Endothelial cell (in vitro differentiated cells): ENCODE results near the gene ZNF501. TPM values are rescaled to one million over a fixed set of nuclear protein-coding genes. Genes with fewer than 3 reads are reported as not detected.

Source experiments
- DNase-seq: peaks from one replicate; pipeline ENCODE4 v3.0.0; 2021; ENCODE audit warnings: low spot score
- H3K27ac Mint-ChIP-seq: one replicate; pipeline ENCODE4 v1.8.0; 2021; ENCODE audit warnings: mixed read lengths, inconsistent platforms; ENCODE audit not compliant: unreplicated experiment
- H3K27me3 Mint-ChIP-seq: one replicate; pipeline ENCODE4 v1.8.0; 2021; ENCODE audit warnings: mild to moderate bottlenecking, moderate library complexity, mixed read lengths, inconsistent platforms; ENCODE audit not compliant: unreplicated experiment
- H3K36me3 Mint-ChIP-seq: one replicate; pipeline ENCODE4 v1.8.0; 2021; ENCODE audit warnings: mild to moderate bottlenecking, low read depth, mixed read lengths, inconsistent platforms; ENCODE audit not compliant: unreplicated experiment
- H3K4me1 Mint-ChIP-seq: one replicate; pipeline ENCODE4 v1.8.0; 2021; ENCODE audit warnings: mild to moderate bottlenecking, mixed read lengths, inconsistent platforms; ENCODE audit not compliant: unreplicated experiment
- H3K4me3 Mint-ChIP-seq: one replicate; pipeline ENCODE4 v1.8.0; 2021; ENCODE audit warnings: mild to moderate bottlenecking, mixed read lengths, inconsistent platforms; ENCODE audit not compliant: unreplicated experiment
- H3K9me3 Mint-ChIP-seq: one replicate; pipeline ENCODE4 v1.8.0; 2021; ENCODE audit warnings: mixed read lengths, inconsistent platforms; ENCODE audit not compliant: unreplicated experiment
- long read RNA-seq: library from polyadenylated mRNA; unstranded; transcript quantifications from one replicate; pipeline ENCODE4 v2.0.0, GENCODE V29; 2020; ENCODE audit not compliant: unreplicated experiment
- total RNA-seq: library from RNA; stranded (reverse); fragmentation: NEBNext Ultra II Directional; extraction: Animal tissue kit (Norgen Biotek cat#: 25700); gene quantifications from one replicate; pipeline ENCODE4 v1.2.1, GENCODE V29; 2021; ENCODE audit not compliant: unreplicated experiment
- TF ChIP-seq, protein P1 (sequence below): fragments of 200-600 bp; sonication (generic); IDR thresholded peaks from one replicate; pipeline ENCODE4 v1.5.0; 2021; ENCODE audit warnings: antibody characterized with exemption; ENCODE audit not compliant: unreplicated experiment

ZNF501 gene
- total RNA-seq, result 4.7 TPM
- long read RNA-seq, partial matches to known transcripts, result 0 of 1 reads
- long read RNA-seq, other reads (novel, unspliced or antisense), result 0 of 1 reads

GRCh38 chr3:44729384-44729910 lies at the start of gene ZNF501:
Gene ZNF501 (plus strand): TSS chr3:44729635. CDS start chr3:44734422, 4,787 bp downstream.
- peaks cover 44% of the 10 kb centered on the region for H3K9me3 Mint-ChIP-seq
- peak; percentile 57 for DNase-seq
- TF ChIP-seq, protein P1, sequence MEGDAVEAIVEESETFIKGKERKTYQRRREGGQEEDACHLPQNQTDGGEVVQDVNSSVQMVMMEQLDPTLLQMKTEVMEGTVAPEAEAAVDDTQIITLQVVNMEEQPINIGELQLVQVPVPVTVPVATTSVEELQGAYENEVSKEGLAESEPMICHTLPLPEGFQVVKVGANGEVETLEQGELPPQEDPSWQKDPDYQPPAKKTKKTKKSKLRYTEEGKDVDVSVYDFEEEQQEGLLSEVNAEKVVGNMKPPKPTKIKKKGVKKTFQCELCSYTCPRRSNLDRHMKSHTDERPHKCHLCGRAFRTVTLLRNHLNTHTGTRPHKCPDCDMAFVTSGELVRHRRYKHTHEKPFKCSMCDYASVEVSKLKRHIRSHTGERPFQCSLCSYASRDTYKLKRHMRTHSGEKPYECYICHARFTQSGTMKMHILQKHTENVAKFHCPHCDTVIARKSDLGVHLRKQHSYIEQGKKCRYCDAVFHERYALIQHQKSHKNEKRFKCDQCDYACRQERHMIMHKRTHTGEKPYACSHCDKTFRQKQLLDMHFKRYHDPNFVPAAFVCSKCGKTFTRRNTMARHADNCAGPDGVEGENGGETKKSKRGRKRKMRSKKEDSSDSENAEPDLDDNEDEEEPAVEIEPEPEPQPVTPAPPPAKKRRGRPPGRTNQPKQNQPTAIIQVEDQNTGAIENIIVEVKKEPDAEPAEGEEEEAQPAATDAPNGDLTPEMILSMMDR, result no peak
- H3K4me3 Mint-ChIP-seq, result peak within 1 kb of the TSS; percentile 87
- no peaks in the 10 kb centered on the region for H3K4me1 Mint-ChIP-seq
- H3K27ac Mint-ChIP-seq, result peak within 1 kb of the TSS; percentile 12
- H3K36me3 Mint-ChIP-seq, result peaks cover 69% of the 10 kb centered on the region
- H3K27me3 Mint-ChIP-seq, result peaks cover 6% of the 10 kb centered on the region

- Mint-ChIP-seq H3K4me1 (peaks cover 3% of the 10 kb centered on the region), H3K4me3 (no peak overlapping the region), H3K9me3 (no peaks in the 10 kb centered on the region), H3K27ac (no peak overlapping the region), H3K27me3 (no peaks in the 10 kb centered on the region), H3K36me3 (peaks cover 25% of the 10 kb centered on the region)
- DNase-seq, result no peak
- TF ChIP-seq, protein P1, result no peak
Measured at GRCh38 chr3:44680921-44681455, 48.4 kb upstream of the ZNF501 start.

DNA sequence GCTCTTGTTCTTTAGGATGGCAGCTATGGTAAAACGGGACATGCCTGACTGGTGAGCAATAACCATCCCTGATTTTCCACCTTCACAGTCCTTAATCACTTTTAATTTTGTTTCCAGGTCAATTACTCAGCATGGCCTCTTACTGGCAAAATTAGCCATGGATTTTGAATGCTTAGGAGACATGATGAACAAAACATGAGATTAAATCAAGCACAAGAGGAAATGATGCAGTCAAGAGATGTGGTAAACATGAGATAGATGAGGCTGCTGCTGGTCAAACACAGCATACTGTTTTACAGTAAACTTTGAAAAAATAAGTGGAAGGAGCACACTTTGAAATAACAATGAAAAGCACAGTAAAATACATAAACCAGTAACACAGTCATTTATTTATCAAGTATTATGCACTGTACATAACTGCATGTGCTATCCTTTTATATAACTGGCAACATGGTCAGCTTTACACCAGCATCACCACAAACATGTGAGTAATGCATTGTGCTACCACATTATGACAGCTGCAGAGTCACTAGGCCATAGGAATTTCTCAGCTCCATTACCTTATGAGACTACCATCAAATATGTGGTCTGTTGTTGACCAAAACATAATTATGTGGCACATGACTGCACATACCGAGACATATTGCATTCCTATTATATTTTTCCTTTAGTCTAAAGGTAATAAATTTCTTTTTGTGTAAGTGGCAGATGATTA lies 47.1 kb upstream of the ZNF501 start:
- DNase-seq, result no peak
- Mint-ChIP-seq H3K4me3 (no peak overlapping the region), H3K36me3 (peaks cover 25% of the 10 kb centered on the region), H3K27ac (no peak overlapping the region), H3K9me3 (no peaks in the 10 kb centered on the region), H3K27me3 (no peaks in the 10 kb centered on the region), H3K4me1 (peaks cover 3% of the 10 kb centered on the region)
- TF ChIP-seq, protein P1, result no peak

GRCh38 chr3:44685128-44685800 lies 44.2 kb upstream of the ZNF501 start:
- H3K9me3 Mint-ChIP-seq, result peaks cover 11% of the 10 kb centered on the region
- DNase-seq, result peak; percentile 68
- TF ChIP-seq, protein P1, result no peak
- peaks cover 3% of the 10 kb centered on the region for H3K4me1 Mint-ChIP-seq
- H3K4me3 Mint-ChIP-seq, result peak overlapping the region; percentile 92
- H3K36me3 Mint-ChIP-seq, result peaks cover 33% of the 10 kb centered on the region
- peaks cover 5% of the 10 kb centered on the region for H3K27me3 Mint-ChIP-seq
- peak overlapping the region; percentile 62 for H3K27ac Mint-ChIP-seq
